HG03442 (cell line): Measurements from ENCODE around the gene PGS1.

Experiments used
- ATAC-seq: cut with Tn5 transposase; IDR thresholded peaks from one replicate; pipeline ENCODE4 v1.9.1; 2021; ENCODE audit warnings: mild to moderate bottlenecking, moderate library complexity; ENCODE audit not compliant: unreplicated experiment

PGS1 gene

GRCh38 chr17:78406920-78407319 is 28.5 kb downstream of the PGS1 start:
- ATAC-seq = no peak

- no peak for ATAC-seq
Observed at GRCh38 chr17:78407387-78408000, 29.0 kb downstream of the PGS1 start.

GRCh38 chr17:78408476-78409050 is 30.1 kb downstream of the PGS1 start:
- ATAC-seq = no peak

- no peak for ATAC-seq
Observed at GRCh38 chr17:78409191-78409928, 30.9 kb downstream of the PGS1 start.

- no peak for ATAC-seq
Observed at GRCh38 chr17:78411241-78411857, 32.9 kb downstream of the PGS1 start.

GRCh38 chr17:78412403-78412802 is 34.0 kb downstream of the PGS1 start:
- no peak for ATAC-seq

GRCh38 chr17:78414178-78415162 is 36.0 kb downstream of the PGS1 start:
- ATAC-seq = no peak

GRCh38 chr17:78415821-78416711 is 37.6 kb downstream of the PGS1 start:
- ATAC-seq = no peak

- no peak for ATAC-seq
Observed at GRCh38 chr17:78416791-78417530, 38.5 kb downstream of the PGS1 start.

- no peak for ATAC-seq
Observed at GRCh38 chr17:78417531-78417909, 39.1 kb downstream of the PGS1 start.

GRCh38 chr17:78418326-78419026 is 40.0 kb downstream of the PGS1 start:
- no peak for ATAC-seq

- ATAC-seq = no peak
Observed at GRCh38 chr17:78419970-78420815, 41.7 kb downstream of the PGS1 start.

- ATAC-seq = no peak
Observed at GRCh38 chr17:78421084-78421533, 42.7 kb downstream of the PGS1 start.

- no peak for ATAC-seq
Observed at GRCh38 chr17:78421534-78422266, 43.3 kb downstream of the PGS1 start.

GRCh38 chr17:78422267-78422605 is 43.8 kb downstream of the PGS1 start:
- ATAC-seq = no peak

GRCh38 chr17:78422872-78423588 is 44.6 kb downstream of the PGS1 start:
- ATAC-seq = no peak
